Activated naive CD4-positive, alpha-beta T cell treated with anti-CD3 and anti-CD28 coated beads for 36 hours (primary cell): Measurements from ENCODE around the gene KCNF1. TPM values are rescaled to one million over a fixed set of nuclear protein-coding genes. Genes with fewer than 3 reads are reported as not detected.
A peak's percentile ranks its signal among the peaks of the same experiment; 100 is the strongest.

Experiments used
- CTCF ChIA-PET: fragments of 350-600 bp; sonication (Branson Sonifier 250); formaldehyde crosslinking; loops from one replicate; lab custom pipeline; 2021; ENCODE audit warnings: antibody characterized with exemption; lab: Charles Lee
- DNase-seq: peaks from one replicate; pipeline ENCODE4 v3.0.0-alpha.2; 2020
- H3K27ac Mint-ChIP-seq: one replicate; pipeline ENCODE4 v1.8.0; 2021; ENCODE audit warnings: mild to moderate bottlenecking, mixed read lengths
- H3K27me3 Mint-ChIP-seq: one replicate; pipeline ENCODE4 v1.8.0; 2021; ENCODE audit warnings: low read depth, mixed read lengths
- H3K36me3 Mint-ChIP-seq: one replicate; pipeline ENCODE4 v1.8.0; 2021; ENCODE audit warnings: low read depth, mixed read lengths
- H3K4me1 Mint-ChIP-seq: one replicate; pipeline ENCODE4 v1.8.0; 2021; ENCODE audit warnings: low read depth, mixed read lengths
- H3K4me3 Mint-ChIP-seq: one replicate; pipeline ENCODE4 v1.8.0; 2021; ENCODE audit warnings: mild to moderate bottlenecking, moderate library complexity, mixed read lengths
- H3K9me3 Mint-ChIP-seq: one replicate; pipeline ENCODE4 v1.8.0; 2021; ENCODE audit warnings: mixed read lengths
- intact Hi-C: fragments of 100-400 bp; cut with micrococcal nuclease; formaldehyde crosslinking; loops from one replicate; pipeline ENCODE4 v1.15.1; 2023
- total RNA-seq, 2 experiments: library from RNA; stranded (reverse); gene quantifications; one replicate each; pipeline ENCODE4 v1.2.3, GENCODE V29; 2021

The KCNF1 gene
- total RNA-seq, 2 experiments from 2014 or later: not detected

DNA sequence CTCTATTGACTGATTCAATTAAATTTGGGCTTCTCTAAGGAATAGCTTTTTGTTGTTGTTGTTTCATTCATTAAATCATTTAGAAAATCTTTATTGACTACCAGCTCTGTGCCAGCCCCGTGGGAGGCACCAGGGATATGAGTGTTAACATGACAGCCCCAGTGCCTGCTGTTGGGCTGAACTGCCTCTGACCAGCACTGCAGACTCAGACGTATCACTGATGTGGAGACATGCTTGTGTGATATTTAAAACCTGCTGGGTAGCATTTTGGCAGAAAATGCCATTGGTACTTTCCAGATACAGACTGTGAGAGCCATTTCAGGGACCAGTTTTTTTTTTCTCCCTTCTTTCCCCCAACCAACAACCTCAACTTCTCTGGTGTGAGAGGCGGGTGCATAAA lies 38.6 kb upstream of the KCNF1 start:
- H3K36me3 Mint-ChIP-seq: no peaks in the 10 kb centered on the region
- no peak overlapping the region for H3K4me3 Mint-ChIP-seq
- peaks cover 3% of the 10 kb centered on the region for H3K9me3 Mint-ChIP-seq
- DNase-seq: no peak
- peaks cover 5% of the 10 kb centered on the region for H3K4me1 Mint-ChIP-seq
- peaks cover 6% of the 10 kb centered on the region for H3K27me3 Mint-ChIP-seq
- CTCF ChIA-PET: interaction anchor here (2.0 kb wide), 1 partner anchor 40 kb away, joined by 5 read pairs; no protein-coding TSS in a partner anchor
- intact Hi-C loops: no loop called here
- no peak overlapping the region for H3K27ac Mint-ChIP-seq

DNA sequence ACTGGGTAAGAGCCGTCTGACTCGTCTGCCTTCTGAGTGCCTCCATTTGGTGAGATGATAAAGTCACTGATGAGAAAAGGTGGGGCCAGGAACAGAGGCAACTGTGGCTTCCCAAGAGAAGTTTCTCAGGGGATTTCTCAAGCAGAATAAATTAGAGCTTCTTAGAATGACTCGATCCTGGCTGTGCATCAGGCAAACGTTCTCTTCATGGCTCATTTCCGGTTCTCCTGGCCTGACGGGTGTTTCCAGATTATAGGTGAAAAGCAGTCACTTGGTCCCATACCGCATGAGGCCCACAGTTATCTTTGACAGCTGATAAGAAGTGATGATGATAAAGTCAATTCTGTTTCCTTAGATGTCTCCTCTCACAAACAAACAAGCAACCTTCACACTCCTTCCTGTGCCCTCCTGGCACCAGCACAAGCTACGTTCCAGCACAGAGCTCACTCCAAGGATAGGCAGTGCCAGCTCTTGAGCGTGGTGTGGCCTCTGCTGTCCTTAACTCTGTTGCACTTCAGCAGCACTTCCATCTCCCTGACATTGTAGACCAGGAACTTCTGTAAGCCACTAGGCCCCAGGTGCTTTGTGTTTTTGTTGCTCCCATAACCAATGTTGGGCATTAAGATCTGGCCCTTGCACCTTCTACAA lies 37.8 kb upstream of the KCNF1 start:
- H3K27ac Mint-ChIP-seq: no peak overlapping the region
- peak; percentile 49 for DNase-seq
- no peak overlapping the region for H3K4me3 Mint-ChIP-seq
- H3K27me3 Mint-ChIP-seq: peaks cover 7% of the 10 kb centered on the region
- H3K9me3 Mint-ChIP-seq: peaks cover 3% of the 10 kb centered on the region
- H3K36me3 Mint-ChIP-seq: no peaks in the 10 kb centered on the region
- H3K4me1 Mint-ChIP-seq: peaks cover 5% of the 10 kb centered on the region
- CTCF ChIA-PET: interaction anchor here (2.0 kb wide), 1 partner anchor 41 kb away, joined by 5 read pairs; no protein-coding TSS in a partner anchor
- intact Hi-C loops: no loop called here

GRCh38 chr2:10875126-10875525 lies 36.6 kb upstream of the KCNF1 start:
- Mint-ChIP-seq H3K4me3 (no peak overlapping the region), H3K27me3 (peaks cover 6% of the 10 kb centered on the region), H3K27ac (no peak overlapping the region), H3K9me3 (peaks cover 3% of the 10 kb centered on the region), H3K4me1 (peaks cover 5% of the 10 kb centered on the region), H3K36me3 (no peaks in the 10 kb centered on the region)
- intact Hi-C loops: no loop called here
- no peak for DNase-seq
- CTCF ChIA-PET: interaction anchor here (1.5 kb wide), 1 partner anchor 8 kb away, joined by 3 read pairs; no protein-coding TSS in a partner anchor

GRCh38 chr2:10876394-10876793 lies 35.3 kb upstream of the KCNF1 start:
- no peak for DNase-seq
- Mint-ChIP-seq H3K27ac (no peak overlapping the region), H3K27me3 (peaks cover 6% of the 10 kb centered on the region), H3K4me3 (no peak overlapping the region), H3K9me3 (peaks cover 3% of the 10 kb centered on the region), H3K36me3 (no peaks in the 10 kb centered on the region), H3K4me1 (peaks cover 5% of the 10 kb centered on the region)
- CTCF ChIA-PET: interaction anchor here (1.5 kb wide), 1 partner anchor 10 kb away, joined by 5 read pairs; no protein-coding TSS in a partner anchor
- intact Hi-C loops: no loop called here

DNA sequence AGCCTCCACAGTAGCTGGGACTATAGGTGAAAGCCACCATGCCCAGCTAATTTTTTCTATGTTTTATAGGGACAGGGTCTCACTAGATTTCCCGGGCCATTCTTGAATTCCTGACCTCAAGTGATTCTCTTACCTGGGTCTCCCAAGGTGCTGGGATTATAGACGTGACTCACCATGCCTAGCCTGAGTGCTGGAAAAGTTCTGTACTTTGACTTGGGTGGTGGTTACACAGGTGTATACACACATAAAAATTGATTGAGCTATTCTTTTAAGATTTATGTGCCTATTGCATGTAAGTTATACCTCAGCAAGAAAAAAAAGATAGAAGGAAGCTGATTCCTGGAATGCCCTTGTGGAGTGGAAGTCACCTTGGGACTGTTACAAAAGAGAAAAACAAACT lies 34.8 kb upstream of the KCNF1 start:
- Mint-ChIP-seq H3K27ac (no peak overlapping the region), H3K27me3 (peaks cover 6% of the 10 kb centered on the region), H3K4me1 (peaks cover 5% of the 10 kb centered on the region), H3K36me3 (no peaks in the 10 kb centered on the region), H3K4me3 (no peak overlapping the region), H3K9me3 (peaks cover 3% of the 10 kb centered on the region)
- intact Hi-C loops: no loop called here
- CTCF ChIA-PET: interaction anchor here (0.6 to 1.5 kb wide), 2 partner anchors 11 to 44 kb away, joined by 3 to 5 read pairs; no protein-coding TSS in a partner anchor
- DNase-seq: no peak

DNA sequence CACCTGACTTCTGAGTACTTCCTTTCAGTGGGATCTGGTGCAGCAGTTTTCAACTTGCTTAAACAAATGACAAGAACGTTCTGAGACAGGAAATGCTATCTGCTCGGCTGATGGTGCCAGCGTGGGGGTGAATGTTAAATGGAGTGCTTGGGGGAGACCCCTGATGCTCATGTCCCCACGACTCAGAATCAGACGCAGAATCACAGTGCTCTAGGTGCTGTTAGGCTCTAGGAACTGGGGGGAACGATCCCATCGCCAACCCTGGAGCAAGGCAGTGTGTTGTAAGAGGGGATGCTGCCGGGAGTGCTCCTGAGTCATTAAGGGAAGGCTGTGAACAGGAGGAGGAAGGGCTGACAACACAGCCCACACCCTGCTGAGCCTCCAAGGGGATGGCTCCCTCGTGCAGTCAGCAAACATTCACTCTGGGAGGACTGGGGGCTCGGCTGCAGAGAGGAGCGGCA lies 34.1 kb upstream of the KCNF1 start:
- H3K27me3 Mint-ChIP-seq: peaks cover 6% of the 10 kb centered on the region
- no peaks in the 10 kb centered on the region for H3K36me3 Mint-ChIP-seq
- H3K27ac Mint-ChIP-seq: no peak overlapping the region
- no peak for DNase-seq
- CTCF ChIA-PET: interaction anchor here (0.6 kb wide), 1 partner anchor 45 kb away, joined by 3 read pairs; no protein-coding TSS in a partner anchor
- H3K9me3 Mint-ChIP-seq: no peaks in the 10 kb centered on the region
- intact Hi-C loops: no loop called here
- H3K4me1 Mint-ChIP-seq: peaks cover 5% of the 10 kb centered on the region
- H3K4me3 Mint-ChIP-seq: no peak overlapping the region

DNA sequence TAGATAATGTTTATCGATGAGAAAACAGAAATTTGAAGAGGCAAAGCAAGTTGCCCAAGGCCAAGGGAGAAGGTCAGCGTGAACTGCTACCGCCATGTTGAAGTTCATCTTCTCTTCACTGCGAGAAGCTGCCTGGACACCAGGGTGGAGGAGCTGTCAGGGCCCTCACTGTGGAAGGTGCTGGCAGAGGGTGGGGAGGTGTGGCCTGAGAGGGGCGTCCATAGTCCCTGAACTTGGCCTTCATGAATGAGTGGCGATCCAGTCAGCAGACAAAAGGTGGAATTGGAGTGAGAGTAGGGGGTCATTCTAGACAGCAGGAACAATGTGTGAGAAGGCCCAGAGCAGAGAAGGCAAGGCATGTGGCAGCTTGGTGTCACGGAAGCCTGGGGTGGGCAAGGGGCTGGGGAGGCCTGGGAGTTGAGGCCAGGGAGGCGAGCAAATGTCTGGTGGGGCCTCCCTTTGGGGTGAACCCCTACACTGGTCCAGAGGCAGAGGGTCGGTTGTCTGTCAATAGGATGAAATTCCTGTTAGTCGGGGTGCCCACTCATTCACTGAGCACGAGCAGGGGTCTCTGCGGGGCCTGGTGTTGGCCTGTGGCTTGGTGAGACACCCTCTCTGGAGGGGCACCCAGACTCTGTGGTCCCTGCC lies 33.3 kb upstream of the KCNF1 start:
- peaks cover 3% of the 10 kb centered on the region for H3K4me1 Mint-ChIP-seq
- no peak overlapping the region for H3K27ac Mint-ChIP-seq
- H3K9me3 Mint-ChIP-seq: no peaks in the 10 kb centered on the region
- CTCF ChIA-PET: no interaction called here
- no peak overlapping the region for H3K4me3 Mint-ChIP-seq
- H3K36me3 Mint-ChIP-seq: no peaks in the 10 kb centered on the region
- H3K27me3 Mint-ChIP-seq: peaks cover 6% of the 10 kb centered on the region
- intact Hi-C loops: no loop called here
- no peak for DNase-seq

DNA sequence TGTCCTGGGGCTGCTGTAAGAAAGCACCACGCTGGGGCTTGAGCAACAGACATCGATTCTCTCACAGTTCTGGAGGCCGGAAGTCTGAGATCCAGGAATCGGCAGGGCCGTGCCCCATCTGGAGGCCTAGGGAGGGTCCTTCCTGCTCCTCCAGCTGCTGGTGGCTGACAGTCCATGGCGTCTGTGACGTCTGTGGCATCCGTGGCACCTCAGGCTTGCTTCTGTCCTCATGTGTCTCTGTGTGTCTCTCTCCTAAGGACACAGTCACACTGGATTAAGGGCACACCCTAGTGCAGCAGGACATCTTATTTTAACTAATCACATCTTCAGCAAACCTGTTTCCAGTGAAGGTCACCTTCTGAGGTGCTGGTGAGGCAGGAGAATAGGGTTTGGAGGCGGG lies 32.6 kb upstream of the KCNF1 start:
- no peak for DNase-seq
- CTCF ChIA-PET: no interaction called here
- Mint-ChIP-seq H3K27me3 (peaks cover 6% of the 10 kb centered on the region), H3K4me3 (no peak overlapping the region), H3K27ac (no peak overlapping the region), H3K4me1 (peaks cover 2% of the 10 kb centered on the region), H3K9me3 (no peaks in the 10 kb centered on the region), H3K36me3 (no peaks in the 10 kb centered on the region)
- intact Hi-C loops: no loop called here

- Mint-ChIP-seq H3K9me3 (no peaks in the 10 kb centered on the region), H3K27ac (no peak overlapping the region), H3K36me3 (no peaks in the 10 kb centered on the region), H3K4me1 (peaks cover 2% of the 10 kb centered on the region), H3K4me3 (no peak overlapping the region), H3K27me3 (peaks cover 6% of the 10 kb centered on the region)
- intact Hi-C loops: no loop called here
- DNase-seq: no peak
- CTCF ChIA-PET: no interaction called here
These were observed 31.8 kb upstream of the KCNF1 start for GRCh38 chr2:10879624-10880585.

- Mint-ChIP-seq H3K4me3 (no peak overlapping the region), H3K9me3 (no peaks in the 10 kb centered on the region), H3K27me3 (peaks cover 6% of the 10 kb centered on the region), H3K36me3 (no peaks in the 10 kb centered on the region), H3K4me1 (peaks cover 2% of the 10 kb centered on the region), H3K27ac (no peak overlapping the region)
- DNase-seq: no peak
- CTCF ChIA-PET: no interaction called here
- intact Hi-C loops: no loop called here
These were observed 31.0 kb upstream of the KCNF1 start for GRCh38 chr2:10880586-10881321.

- Mint-ChIP-seq H3K27me3 (peaks cover 3% of the 10 kb centered on the region), H3K4me1 (peaks cover 2% of the 10 kb centered on the region), H3K4me3 (no peak overlapping the region), H3K9me3 (no peaks in the 10 kb centered on the region), H3K36me3 (no peaks in the 10 kb centered on the region), H3K27ac (no peak overlapping the region)
- no peak for DNase-seq
- intact Hi-C loops: no loop called here
- CTCF ChIA-PET: interaction anchor here (0.6 kb wide), 1 partner anchor 249 kb away, joined by 4 read pairs; no protein-coding TSS in a partner anchor
These were observed 29.2 kb upstream of the KCNF1 start for GRCh38 chr2:10882568-10882967.
